GM21528 (cell line): Measurements from ENCODE around the gene LDB3.

Experiments used
- ATAC-seq: cut with Tn5 transposase; IDR thresholded peaks from one replicate; pipeline ENCODE4 v1.9.1; 2021; ENCODE audit warnings: mild to moderate bottlenecking, moderate library complexity; ENCODE audit not compliant: unreplicated experiment, low FRiP score

Gene LDB3

GRCh38 chr10:86700851-86701617 lies 32.7 kb downstream of the LDB3 start:
- no peak for ATAC-seq

- ATAC-seq = no peak
Measured at GRCh38 chr10:86703176-86703575, 34.9 kb downstream of the LDB3 start.

GRCh38 chr10:86705139-86705538 lies 36.8 kb downstream of the LDB3 start:
- ATAC-seq = no peak

- no peak for ATAC-seq
Measured at GRCh38 chr10:86705905-86706304, 37.6 kb downstream of the LDB3 start.

GRCh38 chr10:86706401-86706841 lies 38.1 kb downstream of the LDB3 start:
- ATAC-seq = no peak

- ATAC-seq = no peak
Measured at GRCh38 chr10:86706977-86707376, 38.7 kb downstream of the LDB3 start.

- no peak for ATAC-seq
Measured at GRCh38 chr10:86707505-86707904, 39.2 kb downstream of the LDB3 start.

- ATAC-seq = no peak
Measured at GRCh38 chr10:86708068-86708782, 39.9 kb downstream of the LDB3 start.

- no peak for ATAC-seq
Measured at GRCh38 chr10:86708783-86709380, 40.6 kb downstream of the LDB3 start.

- no peak for ATAC-seq
Measured at GRCh38 chr10:86709396-86710185, 41.3 kb downstream of the LDB3 start.

GRCh38 chr10:86710987-86711512 lies 42.7 kb downstream of the LDB3 start:
- ATAC-seq = peak; percentile 79

GRCh38 chr10:86711513-86712316 lies 43.4 kb downstream of the LDB3 start:
- peak; percentile 60 for ATAC-seq

- peak; percentile 22 for ATAC-seq
Measured at GRCh38 chr10:86712317-86712707, 44.0 kb downstream of the LDB3 start.

- no peak for ATAC-seq
Measured at GRCh38 chr10:86715156-86715795, 47.0 kb downstream of the LDB3 start.

- no peak for ATAC-seq
Measured at GRCh38 chr10:86715836-86716235, 47.5 kb downstream of the LDB3 start.

- no peak for ATAC-seq
Measured at GRCh38 chr10:86716466-86716865, 48.2 kb downstream of the LDB3 start.

- no peak for ATAC-seq
Measured at GRCh38 chr10:86718556-86718955, 50.2 kb downstream of the LDB3 start.

GRCh38 chr10:86721232-86721631 lies 52.9 kb downstream of the LDB3 start:
- no peak for ATAC-seq

- ATAC-seq = no peak
Measured at GRCh38 chr10:86723009-86723408, 54.7 kb downstream of the LDB3 start.
